T-helper 1 cell treated with Interleukin-12 subunit alpha and Interleukin-12 subunit beta and Interleukin-4 antibody, amounts not matched to agents 30 μg/mL and 1 μg/mL, for 36 hours (primary cell): Measurements from ENCODE around the gene MFSD6L.

Experiments used
- H3K27ac Mint-ChIP-seq: one replicate; pipeline ENCODE4 v1.8.0; 2021; ENCODE audit warnings: mild to moderate bottlenecking, mixed read lengths
- H3K27me3 Mint-ChIP-seq: one replicate; pipeline ENCODE4 v1.8.0; 2021; ENCODE audit warnings: low read depth, mixed read lengths
- H3K36me3 Mint-ChIP-seq: one replicate; pipeline ENCODE4 v1.8.0; 2021; ENCODE audit warnings: low read depth, mixed read lengths
- H3K4me1 Mint-ChIP-seq: one replicate; pipeline ENCODE4 v1.8.0; 2021; ENCODE audit warnings: low read depth, mixed read lengths
- H3K4me3 Mint-ChIP-seq: one replicate; pipeline ENCODE4 v1.8.0; 2021; ENCODE audit warnings: mild to moderate bottlenecking, moderate library complexity, mixed read lengths
- H3K9me3 Mint-ChIP-seq: one replicate; pipeline ENCODE4 v1.8.0; 2021; ENCODE audit warnings: mixed read lengths

Gene MFSD6L

GRCh38 chr17:8791248-8791909, 7.8 kb downstream of the MFSD6L start:
- H3K27me3 Mint-ChIP-seq = peaks cover 13% of the 10 kb centered on the region
- no peaks in the 10 kb centered on the region for H3K4me1 Mint-ChIP-seq
- H3K9me3 Mint-ChIP-seq = peaks cover 7% of the 10 kb centered on the region
- no peaks in the 10 kb centered on the region for H3K36me3 Mint-ChIP-seq
- no peak overlapping the region for H3K4me3 Mint-ChIP-seq
- H3K27ac Mint-ChIP-seq = no peak overlapping the region

DNA sequence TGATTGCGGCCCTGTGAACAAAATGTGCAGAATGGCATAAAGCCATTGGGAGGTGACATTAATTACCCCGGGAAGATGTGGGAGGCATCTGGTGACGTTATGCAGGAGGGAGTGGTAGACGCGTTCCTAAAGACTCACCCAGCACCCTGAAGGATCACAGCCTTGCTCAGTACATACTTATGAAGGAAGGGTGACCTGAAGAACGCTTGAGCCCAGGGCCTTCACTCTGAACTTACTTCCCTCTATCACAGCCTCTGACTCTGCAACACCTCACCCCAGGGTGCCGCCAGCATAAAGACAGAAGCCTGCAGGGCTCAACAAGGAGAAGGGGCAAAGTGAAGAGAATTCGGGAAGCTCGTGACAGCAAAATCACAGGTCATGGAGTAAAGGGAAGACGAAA, 9.4 kb downstream of the MFSD6L start:
- peaks cover 7% of the 10 kb centered on the region for H3K9me3 Mint-ChIP-seq
- no peak overlapping the region for H3K4me3 Mint-ChIP-seq
- peaks cover 13% of the 10 kb centered on the region for H3K27me3 Mint-ChIP-seq
- no peak overlapping the region for H3K27ac Mint-ChIP-seq
- H3K4me1 Mint-ChIP-seq = no peaks in the 10 kb centered on the region
- no peaks in the 10 kb centered on the region for H3K36me3 Mint-ChIP-seq

GRCh38 chr17:8788998-8789397, 10.2 kb downstream of the MFSD6L start:
- H3K9me3 Mint-ChIP-seq = peaks cover 7% of the 10 kb centered on the region
- H3K4me1 Mint-ChIP-seq = no peaks in the 10 kb centered on the region
- no peak overlapping the region for H3K27ac Mint-ChIP-seq
- H3K4me3 Mint-ChIP-seq = no peak overlapping the region
- no peaks in the 10 kb centered on the region for H3K36me3 Mint-ChIP-seq
- peaks cover 13% of the 10 kb centered on the region for H3K27me3 Mint-ChIP-seq

GRCh38 chr17:8785547-8786413, 13.4 kb downstream of the MFSD6L start:
- H3K4me1 Mint-ChIP-seq = no peaks in the 10 kb centered on the region
- no peak overlapping the region for H3K27ac Mint-ChIP-seq
- H3K36me3 Mint-ChIP-seq = no peaks in the 10 kb centered on the region
- H3K27me3 Mint-ChIP-seq = peaks cover 8% of the 10 kb centered on the region
- no peaks in the 10 kb centered on the region for H3K9me3 Mint-ChIP-seq
- no peak overlapping the region for H3K4me3 Mint-ChIP-seq

- Mint-ChIP-seq H3K27ac (no peak overlapping the region), H3K4me3 (no peak overlapping the region), H3K36me3 (no peaks in the 10 kb centered on the region), H3K4me1 (no peaks in the 10 kb centered on the region), H3K9me3 (no peaks in the 10 kb centered on the region), H3K27me3 (peaks cover 22% of the 10 kb centered on the region)
These were observed 17.0 kb downstream of the MFSD6L start for GRCh38 chr17:8782176-8782575.

GRCh38 chr17:8781776-8782175, 17.4 kb downstream of the MFSD6L start:
- no peaks in the 10 kb centered on the region for H3K9me3 Mint-ChIP-seq
- no peak overlapping the region for H3K27ac Mint-ChIP-seq
- no peak overlapping the region for H3K4me3 Mint-ChIP-seq
- H3K4me1 Mint-ChIP-seq = no peaks in the 10 kb centered on the region
- peaks cover 26% of the 10 kb centered on the region for H3K27me3 Mint-ChIP-seq
- no peaks in the 10 kb centered on the region for H3K36me3 Mint-ChIP-seq

- H3K27ac Mint-ChIP-seq = no peak overlapping the region
These were observed 22.3 kb downstream of the MFSD6L start for GRCh38 chr17:8776881-8777280.

GRCh38 chr17:8776248-8776647, 22.9 kb downstream of the MFSD6L start:
- Mint-ChIP-seq H3K36me3 (no peaks in the 10 kb centered on the region), H3K27me3 (peaks cover 46% of the 10 kb centered on the region), H3K4me1 (no peaks in the 10 kb centered on the region), H3K27ac (no peak overlapping the region), H3K4me3 (no peak overlapping the region), H3K9me3 (peaks cover 8% of the 10 kb centered on the region)

More at GRCh38 chr17:8776881-8777280, 22.3 kb downstream of the MFSD6L start:
- Mint-ChIP-seq H3K36me3 (no peaks in the 10 kb centered on the region), H3K27me3 (peaks cover 46% of the 10 kb centered on the region), H3K4me1 (no peaks in the 10 kb centered on the region), H3K9me3 (peaks cover 8% of the 10 kb centered on the region), H3K4me3 (no peak overlapping the region)

- no peak overlapping the region for H3K27ac Mint-ChIP-seq
- peaks cover 25% of the 10 kb centered on the region for H3K27me3 Mint-ChIP-seq
- no peaks in the 10 kb centered on the region for H3K4me1 Mint-ChIP-seq
- no peak overlapping the region for H3K4me3 Mint-ChIP-seq
- no peaks in the 10 kb centered on the region for H3K36me3 Mint-ChIP-seq
- H3K9me3 Mint-ChIP-seq = peaks cover 2% of the 10 kb centered on the region
These were observed 32.4 kb downstream of the MFSD6L start for GRCh38 chr17:8766731-8767130.

- H3K4me3 Mint-ChIP-seq = no peak overlapping the region
- H3K9me3 Mint-ChIP-seq = peaks cover 2% of the 10 kb centered on the region
- peaks cover 31% of the 10 kb centered on the region for H3K27me3 Mint-ChIP-seq
- H3K36me3 Mint-ChIP-seq = no peaks in the 10 kb centered on the region
- H3K4me1 Mint-ChIP-seq = no peaks in the 10 kb centered on the region
- H3K27ac Mint-ChIP-seq = no peak overlapping the region
These were observed 37.2 kb downstream of the MFSD6L start for GRCh38 chr17:8762012-8762411.

- Mint-ChIP-seq H3K27me3 (peaks cover 43% of the 10 kb centered on the region), H3K27ac (no peak within 1 kb of the TSS), H3K9me3 (peaks cover 2% of the 10 kb centered on the region), H3K4me3 (no peak within 1 kb of the TSS), H3K4me1 (no peaks in the 10 kb centered on the region), H3K36me3 (no peaks in the 10 kb centered on the region)
These were observed 41.0 kb downstream of the MFSD6L start, which contains the start of gene SPDYE4 for GRCh38 chr17:8758137-8758596. Gene SPDYE4 (minus strand): TSS chr17:8758546. CDS start chr17:8758382, 164 bp downstream.

DNA sequence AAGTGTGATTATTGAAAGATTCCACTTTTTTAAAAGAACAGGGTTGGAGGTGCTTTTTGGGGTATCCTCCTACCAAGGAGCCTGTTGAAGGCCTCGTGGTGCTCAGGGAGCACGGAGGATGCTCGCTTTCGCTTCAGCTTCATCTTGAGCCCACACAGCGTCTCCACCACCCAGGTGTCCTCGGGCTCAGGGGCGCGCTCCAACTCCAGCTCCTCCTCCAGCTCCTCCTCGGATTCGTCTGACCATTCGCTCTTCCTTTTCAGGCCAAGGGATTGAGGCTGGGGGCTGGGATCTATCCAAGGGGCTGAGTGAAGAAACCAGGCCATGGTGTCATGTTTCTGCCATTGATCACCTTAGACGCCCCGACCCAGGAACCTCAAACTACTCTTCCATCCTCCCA, 42.0 kb downstream of the MFSD6L start:
- H3K4me1 Mint-ChIP-seq = no peaks in the 10 kb centered on the region
- peaks cover 40% of the 10 kb centered on the region for H3K27me3 Mint-ChIP-seq
- H3K4me3 Mint-ChIP-seq = no peak overlapping the region
- peaks cover 2% of the 10 kb centered on the region for H3K9me3 Mint-ChIP-seq
- no peak overlapping the region for H3K27ac Mint-ChIP-seq
- no peaks in the 10 kb centered on the region for H3K36me3 Mint-ChIP-seq

- Mint-ChIP-seq H3K27me3 (peaks cover 33% of the 10 kb centered on the region), H3K4me1 (no peaks in the 10 kb centered on the region)
These were observed 43.4 kb downstream of the MFSD6L start for GRCh38 chr17:8755590-8756255.

GRCh38 chr17:8754890-8755289, 44.3 kb downstream of the MFSD6L start:
- Mint-ChIP-seq H3K4me3 (no peak overlapping the region), H3K4me1 (no peaks in the 10 kb centered on the region), H3K9me3 (no peaks in the 10 kb centered on the region), H3K27me3 (peaks cover 26% of the 10 kb centered on the region), H3K27ac (no peak overlapping the region), H3K36me3 (no peaks in the 10 kb centered on the region)

More at GRCh38 chr17:8755590-8756255, 43.4 kb downstream of the MFSD6L start:
- Mint-ChIP-seq H3K36me3 (no peaks in the 10 kb centered on the region), H3K27ac (no peak overlapping the region), H3K9me3 (no peaks in the 10 kb centered on the region), H3K4me3 (no peak overlapping the region)
